Stomach smooth muscle (tissue), 2 donors: ENCODE measurements around the gene FFAR1.
"Not testable (repeated sequence)": the region's sequence is repeated elsewhere in the genome, so short reads cannot be mapped to it uniquely, and the experiment has no call there.

Experiments
- H3K27ac ChIP-seq: one replicate; pipeline ENCODE4 v1.7.0; 2013; ENCODE audit warnings: mild to moderate bottlenecking, low read length, inconsistent platforms
- H3K27me3 ChIP-seq, 2 donors: one replicate each; pipeline ENCODE4 v1.7.0; 2013; ENCODE audit warnings: low read length in 2 of 2; ENCODE audit not compliant: insufficient read depth in 2 of 2, control insufficient read depth in 1 of 2
- H3K36me3 ChIP-seq, 2 donors: one replicate each; pipeline ENCODE4 v1.7.0; 2013; ENCODE audit warnings: low read length in 2 of 2; ENCODE audit not compliant: control insufficient read depth in 2 of 2, insufficient read depth in 2 of 2
- H3K4me1 ChIP-seq: one replicate; pipeline ENCODE4 v1.7.0; 2013; ENCODE audit warnings: low read length; ENCODE audit not compliant: control insufficient read depth, insufficient read depth
- H3K4me3 ChIP-seq, 2 donors: one replicate each; pipeline ENCODE4 v1.7.0; 2013; ENCODE audit warnings: low read length in 2 of 2
- H3K9ac ChIP-seq, 2 donors: one replicate each; pipeline ENCODE4 v1.7.0; 2013; ENCODE audit warnings: low read length in 2 of 2, mild to moderate bottlenecking in 1 of 2
- H3K9me3 ChIP-seq, 2 donors: one replicate each; pipeline ENCODE4 v1.7.0; 2013; ENCODE audit warnings: low read length in 2 of 2; ENCODE audit not compliant: control insufficient read depth in 2 of 2
- donor health status: healthy.
- donor health status: Pancreatic carcinoma.

Gene FFAR1

GRCh38 chr19:35378356-35378755 is 30.7 kb downstream of the FFAR1 start:
- H3K9me3 ChIP-seq, result peaks cover 0 to 4% of the 10 kb centered on the region in 2 donors
- H3K4me3 ChIP-seq, result no peak overlapping the region
- H3K4me1 ChIP-seq, result no peaks in the 10 kb centered on the region
- no peak overlapping the region for H3K27ac ChIP-seq
- H3K36me3 ChIP-seq, result no peaks in the 10 kb centered on the region
- no peak overlapping the region for H3K9ac ChIP-seq
- no peaks in the 10 kb centered on the region for H3K27me3 ChIP-seq

- not testable (repeated sequence) for H3K9ac ChIP-seq, H3K4me3 ChIP-seq, H3K4me1 ChIP-seq, H3K36me3 ChIP-seq, H3K9me3 ChIP-seq, H3K27ac ChIP-seq, H3K27me3 ChIP-seq
Measured at GRCh38 chr19:35379545-35379944, 31.8 kb downstream of the FFAR1 start.

GRCh38 chr19:35379992-35380391 is 32.3 kb downstream of the FFAR1 start:
- Histone ChIP-seq H3K9ac (no peak overlapping the region), H3K27me3 (peaks cover 0 to 2% of the 10 kb centered on the region in 2 donors), H3K36me3 (no peaks in the 10 kb centered on the region), H3K4me3 (no peak overlapping the region), H3K4me1 (no peaks in the 10 kb centered on the region), H3K27ac (no peak overlapping the region), H3K9me3 (peaks cover 0 to 4% of the 10 kb centered on the region in 2 donors)

- Histone ChIP-seq H3K27ac (no peak overlapping the region), H3K9ac (no peak overlapping the region), H3K36me3 (no peaks in the 10 kb centered on the region), H3K4me3 (no peak overlapping the region), H3K9me3 (peaks cover 0 to 4% of the 10 kb centered on the region in 2 donors), H3K27me3 (peaks cover 0 to 2% of the 10 kb centered on the region in 2 donors), H3K4me1 (no peaks in the 10 kb centered on the region)
Measured at GRCh38 chr19:35380450-35381124, 32.9 kb downstream of the FFAR1 start.

GRCh38 chr19:35381318-35381717 is 33.6 kb downstream of the FFAR1 start:
- no peaks in the 10 kb centered on the region for H3K36me3 ChIP-seq
- H3K27ac ChIP-seq, result no peak overlapping the region
- H3K9ac ChIP-seq, result no peak overlapping the region
- H3K27me3 ChIP-seq, result peaks cover 0 to 2% of the 10 kb centered on the region in 2 donors
- no peaks in the 10 kb centered on the region for H3K4me1 ChIP-seq
- H3K9me3 ChIP-seq, result peaks cover 0 to 4% of the 10 kb centered on the region in 2 donors
- H3K4me3 ChIP-seq, result no peak overlapping the region

- Histone ChIP-seq H3K36me3 (no peaks in the 10 kb centered on the region), H3K9me3 (peaks cover 0 to 4% of the 10 kb centered on the region in 2 donors), H3K4me3 (no peak overlapping the region), H3K27ac (no peak overlapping the region), H3K9ac (no peak overlapping the region), H3K27me3 (peaks cover 0 to 2% of the 10 kb centered on the region in 2 donors), H3K4me1 (no peaks in the 10 kb centered on the region)
Measured at GRCh38 chr19:35381926-35382325, 34.2 kb downstream of the FFAR1 start.

- H3K4me3 ChIP-seq, result no peak overlapping the region
- H3K36me3 ChIP-seq, result no peaks in the 10 kb centered on the region
- peaks cover 0 to 2% of the 10 kb centered on the region in 2 donors for H3K27me3 ChIP-seq
- H3K9ac ChIP-seq, result no peak overlapping the region
- H3K27ac ChIP-seq, result no peak overlapping the region
- H3K4me1 ChIP-seq, result no peaks in the 10 kb centered on the region
- H3K9me3 ChIP-seq, result peaks cover 0 to 1% of the 10 kb centered on the region in 2 donors
Measured at GRCh38 chr19:35383536-35383935, 35.8 kb downstream of the FFAR1 start.

GRCh38 chr19:35388277-35389054 is 40.8 kb downstream of the FFAR1 start:
- Histone ChIP-seq H3K27me3 (peaks cover 0 to 6% of the 10 kb centered on the region in 2 donors), H3K27ac (no peak overlapping the region), H3K4me3 (no peak overlapping the region), H3K9ac (no peak overlapping the region), H3K36me3 (no peaks in the 10 kb centered on the region), H3K9me3 (no peaks in the 10 kb centered on the region), H3K4me1 (no peaks in the 10 kb centered on the region)

- Histone ChIP-seq H3K9ac (no peak overlapping the region), H3K9me3 (no peaks in the 10 kb centered on the region), H3K4me1 (no peaks in the 10 kb centered on the region), H3K27me3 (peaks cover 0 to 4% of the 10 kb centered on the region in 2 donors), H3K27ac (no peak overlapping the region), H3K36me3 (no peaks in the 10 kb centered on the region), H3K4me3 (no peak overlapping the region)
Measured at GRCh38 chr19:35389192-35389861, 41.6 kb downstream of the FFAR1 start.

- Histone ChIP-seq H3K36me3 (no peaks in the 10 kb centered on the region), H3K9me3 (no peaks in the 10 kb centered on the region), H3K4me1 (no peaks in the 10 kb centered on the region), H3K27ac (no peak overlapping the region), H3K27me3 (peaks cover 0 to 4% of the 10 kb centered on the region in 2 donors), H3K9ac (no peak overlapping the region), H3K4me3 (no peak overlapping the region)
Measured at GRCh38 chr19:35392742-35393715, 45.3 kb downstream of the FFAR1 start.
